Measurements from ENCODE around the gene PKP2. TPM values are rescaled to one million over a fixed set of nuclear protein-coding genes. Genes with fewer than 3 reads are reported as not detected.

The PKP2 gene
- total RNA-seq, 1 experiment from 2014 or later = 12.9 TPM

DNA sequence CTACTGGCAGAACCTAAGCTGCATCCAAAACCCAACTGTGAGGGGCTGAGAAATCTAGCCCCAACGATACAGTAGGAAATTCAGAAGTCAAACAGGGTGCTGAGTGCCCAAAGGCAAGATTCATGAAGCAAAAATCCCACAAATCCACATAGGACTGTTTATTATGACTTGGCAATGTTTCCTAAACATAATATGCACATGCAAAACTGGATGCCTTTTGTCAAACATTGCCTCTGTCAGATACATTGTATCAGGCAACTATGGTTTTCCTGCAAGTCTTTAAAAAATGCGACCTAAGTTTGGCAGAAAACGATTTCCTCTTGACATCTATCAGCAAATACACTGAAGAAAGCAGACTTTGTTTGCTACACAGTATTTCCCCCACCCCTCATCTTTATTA is 113.5 kb downstream of the PKP2 start:
- in situ Hi-C loops (cut with HindIII; ENCODE audit: low pct_unique_long_range_greater_than_20kb, low sequenced_read_pairs) = no loop called here
- no peak for DNase-seq (ENCODE audit: low read depth)

DNA sequence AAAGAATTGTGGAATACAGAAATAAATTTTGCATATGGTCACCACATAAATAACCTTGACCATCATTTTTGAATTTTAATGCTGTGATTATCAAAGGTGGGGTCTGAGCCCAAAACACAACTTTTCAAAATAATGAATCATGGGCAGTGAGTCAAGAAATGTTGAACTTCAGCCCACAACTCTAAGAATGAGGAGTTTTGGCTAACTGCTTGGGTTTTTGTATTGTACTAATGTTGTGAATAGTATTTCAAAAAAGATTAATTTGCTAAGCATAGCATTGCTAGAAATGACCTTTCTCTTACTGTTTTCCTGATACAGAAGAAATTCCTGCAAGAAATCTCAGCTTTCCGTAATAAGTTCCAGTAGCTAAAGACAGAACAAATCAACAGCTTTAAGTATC is 116.5 kb downstream of the PKP2 start:
- no peak for DNase-seq (ENCODE audit: low read depth)
- in situ Hi-C loops (cut with HindIII; ENCODE audit: low pct_unique_long_range_greater_than_20kb, low sequenced_read_pairs) = no loop called here

GRCh38 chr12:32777691-32778175 is 118.8 kb downstream of the PKP2 start:
- in situ Hi-C loops (cut with HindIII; ENCODE audit: low pct_unique_long_range_greater_than_20kb, low sequenced_read_pairs) = no loop called here
- DNase-seq (ENCODE audit: low read depth) = no peak

DNA sequence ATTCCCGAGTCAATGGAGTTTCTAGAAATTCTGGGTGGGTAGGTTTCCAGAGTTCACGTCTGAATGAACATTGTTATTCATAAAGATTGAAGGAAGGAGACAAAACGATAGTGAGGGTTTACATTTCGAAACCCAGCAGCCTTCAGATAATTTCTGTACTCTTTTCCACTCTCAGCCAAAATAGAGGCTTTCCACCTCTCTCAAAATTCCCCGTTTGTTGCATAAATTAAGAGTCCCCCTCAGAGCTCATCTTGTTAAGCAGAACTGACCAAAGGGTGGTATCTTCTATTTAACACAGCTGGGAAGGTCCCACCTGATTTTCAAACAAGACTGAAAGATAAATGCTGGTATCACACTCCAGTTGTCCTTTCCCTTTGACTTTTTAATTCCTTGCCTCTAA is 119.4 kb downstream of the PKP2 start:
- in situ Hi-C loops (cut with HindIII; ENCODE audit: low pct_unique_long_range_greater_than_20kb, low sequenced_read_pairs) = no loop called here
- DNase-seq (ENCODE audit: low read depth) = no peak

DNA sequence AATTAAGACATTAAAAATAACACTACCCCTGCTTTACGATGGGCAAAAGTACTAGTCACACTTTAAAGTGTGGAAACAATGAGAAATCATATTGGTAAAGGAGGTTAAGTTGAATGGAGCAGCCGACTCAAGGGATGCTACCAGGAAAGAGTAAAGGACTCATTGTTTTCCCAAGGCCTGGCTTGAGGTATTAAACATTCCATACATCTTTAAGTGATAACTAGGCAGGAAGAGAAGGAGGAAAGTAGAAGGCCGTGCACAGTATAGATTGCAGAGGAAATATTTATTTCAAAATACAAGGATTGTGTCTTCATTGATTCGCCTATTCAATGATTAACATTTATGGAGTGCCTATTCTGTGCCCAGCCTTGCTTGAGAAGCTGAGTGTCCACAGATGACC is 120.3 kb downstream of the PKP2 start:
- no peak for DNase-seq (ENCODE audit: low read depth)
- in situ Hi-C loops (cut with HindIII; ENCODE audit: low pct_unique_long_range_greater_than_20kb, low sequenced_read_pairs) = no loop called here

- in situ Hi-C loops (cut with HindIII; ENCODE audit: low pct_unique_long_range_greater_than_20kb, low sequenced_read_pairs) = no loop called here
- no peak for DNase-seq (ENCODE audit: low read depth)
Measured at GRCh38 chr12:32773691-32774090, 122.9 kb downstream of the PKP2 start.

DNA sequence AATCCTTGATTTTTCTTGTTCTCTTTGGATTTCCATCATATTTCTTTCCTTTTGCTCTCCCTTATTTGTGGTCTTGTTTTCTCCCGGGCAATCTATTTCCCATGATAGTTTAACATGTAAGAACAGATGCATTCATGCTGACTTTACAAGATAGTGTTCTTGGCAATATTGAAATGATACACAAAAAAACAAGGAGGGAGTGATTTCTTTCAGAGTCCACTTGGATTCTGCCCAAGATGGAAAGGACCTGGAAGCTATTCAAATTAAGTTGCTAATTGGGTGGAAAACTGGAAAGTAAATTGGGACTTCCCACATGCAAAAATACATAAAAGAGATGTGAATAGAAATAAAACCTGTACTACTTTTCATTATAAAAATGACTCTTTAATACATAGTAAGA is 126.4 kb downstream of the PKP2 start:
- DNase-seq (ENCODE audit: low read depth) = no peak
- in situ Hi-C loops (cut with HindIII; ENCODE audit: low pct_unique_long_range_greater_than_20kb, low sequenced_read_pairs) = no loop called here

GRCh38 chr12:32768518-32768917 is 128.1 kb downstream of the PKP2 start:
- in situ Hi-C loops (cut with HindIII; ENCODE audit: low pct_unique_long_range_greater_than_20kb, low sequenced_read_pairs) = no loop called here

GRCh38 chr12:32765906-32766305 is 130.7 kb downstream of the PKP2 start:
- in situ Hi-C loops (cut with HindIII; ENCODE audit: low pct_unique_long_range_greater_than_20kb, low sequenced_read_pairs) = no loop called here
- peak; percentile 50 for DNase-seq (ENCODE audit: low read depth)

More at GRCh38 chr12:32768518-32768917, 128.1 kb downstream of the PKP2 start:
- DNase-seq (ENCODE audit: low read depth) = no peak

DNA sequence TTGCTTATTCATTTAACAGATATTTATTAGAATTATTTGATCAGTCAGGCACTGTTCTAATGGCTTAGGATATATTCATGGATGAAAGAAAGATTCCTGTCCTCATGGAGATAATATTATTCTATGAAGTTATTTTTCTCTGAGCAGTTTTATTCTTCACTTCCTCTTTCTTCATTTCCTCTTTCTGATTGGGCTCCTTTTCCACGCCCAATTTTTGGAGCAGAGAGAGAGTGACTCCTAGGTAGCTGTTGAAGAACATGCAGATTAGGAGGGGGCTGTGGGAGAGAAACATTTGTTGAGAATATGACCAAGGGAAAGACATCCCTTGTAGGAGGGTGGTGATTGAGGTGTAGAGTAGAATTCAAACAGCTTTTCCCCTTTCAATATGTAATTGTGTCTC is 134.9 kb downstream of the PKP2 start:
- no peak for DNase-seq (ENCODE audit: low read depth)
- in situ Hi-C loops (cut with HindIII; ENCODE audit: low pct_unique_long_range_greater_than_20kb, low sequenced_read_pairs) = no loop called here

DNA sequence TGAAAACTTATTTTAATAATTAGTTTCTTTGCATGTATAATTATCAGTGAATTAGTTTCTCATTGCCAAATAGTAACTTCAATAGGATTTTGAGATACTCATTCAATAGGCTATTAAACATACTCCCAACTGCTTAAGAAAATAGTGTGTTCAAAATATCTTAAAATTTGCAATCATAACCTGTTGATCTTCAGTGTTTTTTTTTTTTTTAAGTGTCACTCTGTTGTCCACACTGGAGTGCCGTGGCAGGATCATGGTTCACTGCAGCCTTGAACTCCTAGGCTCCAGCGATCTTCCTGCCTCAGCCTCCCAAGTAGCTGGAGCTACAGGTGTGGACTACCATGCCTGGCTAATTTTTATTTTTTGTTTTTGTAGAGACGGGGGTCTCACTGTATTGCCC is 139.4 kb downstream of the PKP2 start:
- in situ Hi-C loops (cut with HindIII; ENCODE audit: low pct_unique_long_range_greater_than_20kb, low sequenced_read_pairs) = no loop called here
- DNase-seq (ENCODE audit: low read depth) = no peak

- in situ Hi-C loops (cut with HindIII; ENCODE audit: low pct_unique_long_range_greater_than_20kb, low sequenced_read_pairs) = no loop called here
- DNase-seq (ENCODE audit: low read depth) = no peak
Measured at GRCh38 chr12:32756476-32757066, 140.0 kb downstream of the PKP2 start.

DNA sequence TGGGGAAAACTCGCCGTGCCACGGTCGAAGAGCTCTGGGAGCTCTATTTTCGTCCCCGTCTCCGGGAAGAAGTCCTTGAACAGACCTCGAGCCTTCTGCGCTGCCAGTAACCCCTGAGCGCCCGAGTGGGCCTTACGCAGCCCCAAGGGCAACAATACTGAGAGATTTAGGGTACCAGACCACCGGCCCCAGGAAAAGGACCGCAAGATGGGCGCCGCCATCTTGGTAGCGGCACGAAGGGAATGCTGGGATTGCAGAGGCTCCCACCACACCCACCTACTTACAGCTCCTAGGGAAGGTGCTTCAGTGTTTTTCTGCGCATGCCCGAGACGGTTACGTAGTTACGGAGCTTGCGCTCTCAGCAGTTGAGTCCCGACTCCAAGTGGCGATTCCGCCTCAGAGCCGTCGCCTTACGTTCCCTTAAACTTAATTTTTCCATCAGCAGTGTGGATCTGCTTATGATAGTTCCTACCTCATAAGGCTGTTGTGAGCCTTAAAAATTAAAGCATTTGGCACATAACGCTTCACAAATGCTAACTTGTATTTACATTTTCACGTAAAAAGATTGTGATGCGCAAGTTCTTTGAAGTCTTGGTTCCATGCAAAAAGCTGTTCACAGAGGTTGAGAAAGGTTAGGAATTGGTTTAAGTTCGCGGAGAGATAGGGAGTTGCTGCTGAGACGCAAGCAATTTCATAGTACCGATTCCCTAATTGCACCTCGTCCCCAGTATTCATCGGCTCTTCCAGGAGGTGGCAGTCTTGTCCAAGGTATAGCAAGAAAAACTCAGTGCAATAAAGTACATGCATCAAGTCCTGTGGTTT is 140.7 kb downstream of the PKP2 start, which contains the start of gene YARS2:
YARS2 (minus strand) TSS at position 244 of the 822 bp plus-strand sequence; CDS start at position 221, 23 bp downstream.
- peak; percentile 84 for DNase-seq (ENCODE audit: low read depth)
- in situ Hi-C loops (cut with HindIII; ENCODE audit: low pct_unique_long_range_greater_than_20kb, low sequenced_read_pairs) = no loop called here

DNA sequence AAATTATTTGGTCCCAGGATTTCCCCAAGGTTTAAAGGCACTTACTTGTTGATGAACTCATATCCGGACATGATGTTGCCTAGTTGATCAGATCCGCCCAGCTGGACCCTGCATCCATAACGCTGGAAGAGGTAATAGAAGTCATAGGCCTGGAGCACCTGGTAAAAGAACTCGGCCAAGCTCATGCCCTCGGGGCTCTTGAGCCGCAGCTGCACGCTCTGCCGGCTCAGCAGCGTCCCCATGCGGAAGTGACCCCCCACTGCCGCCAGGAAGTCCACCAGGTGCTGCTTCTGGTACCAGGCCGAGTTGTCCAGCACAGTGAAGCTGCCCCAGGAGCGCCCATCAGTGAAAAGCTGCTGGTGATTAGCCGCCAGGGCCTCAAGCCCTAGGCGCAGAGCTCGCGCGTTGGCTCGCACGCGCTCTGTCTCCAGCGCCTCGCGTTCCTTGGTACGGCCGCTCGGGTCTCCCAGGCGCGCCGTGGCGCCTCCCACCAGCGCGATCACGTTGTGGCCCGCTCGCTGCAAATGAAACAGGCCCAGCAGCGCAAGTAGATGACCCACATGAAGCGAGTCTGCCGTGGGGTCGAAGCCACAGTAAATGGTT is 141.4 kb downstream of the PKP2 start:
- DNase-seq (ENCODE audit: low read depth) = peak; percentile 78
- in situ Hi-C loops (cut with HindIII; ENCODE audit: low pct_unique_long_range_greater_than_20kb, low sequenced_read_pairs) = no loop called here

DNA sequence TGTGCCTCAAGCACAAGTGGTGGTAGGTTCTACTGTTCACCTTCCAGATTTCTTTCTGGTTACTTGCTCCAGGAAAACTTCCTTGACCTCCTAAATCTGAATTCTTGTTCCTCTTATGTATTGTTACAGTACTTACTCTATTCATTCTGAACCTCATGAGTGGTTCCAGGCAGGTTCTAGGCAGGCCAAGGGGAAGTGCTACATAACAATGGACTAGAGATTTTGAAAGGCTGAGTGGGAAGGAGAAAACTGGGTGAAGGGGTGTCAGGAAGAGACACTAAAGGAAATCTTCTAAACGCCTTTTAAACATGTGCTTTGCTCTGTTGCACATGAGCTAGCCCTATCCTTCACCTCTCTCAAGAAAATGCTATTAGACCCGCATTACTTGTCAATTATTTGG is 142.5 kb downstream of the PKP2 start:
- DNase-seq (ENCODE audit: low read depth) = no peak
- in situ Hi-C loops (cut with HindIII; ENCODE audit: low pct_unique_long_range_greater_than_20kb, low sequenced_read_pairs) = no loop called here

DNA sequence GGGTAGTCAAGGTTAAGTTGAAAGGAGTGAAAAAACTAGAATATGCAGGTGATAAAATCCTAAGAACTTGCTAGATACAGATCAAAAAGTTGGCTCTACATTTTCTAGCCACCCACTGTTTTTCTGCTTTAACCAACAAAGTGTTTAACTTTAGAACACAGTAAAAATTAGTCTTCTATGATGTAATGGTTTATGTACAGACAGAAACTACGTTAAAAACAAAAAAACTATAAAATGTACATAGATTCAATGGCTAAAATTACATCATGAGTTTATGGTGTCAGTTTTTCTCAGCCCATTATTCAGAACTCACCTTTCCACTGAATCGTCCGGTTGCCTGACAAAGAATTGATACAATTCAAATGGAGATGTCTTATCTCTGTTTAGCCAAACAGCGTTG is 143.0 kb downstream of the PKP2 start:
- DNase-seq (ENCODE audit: low read depth) = no peak
- in situ Hi-C loops (cut with HindIII; ENCODE audit: low pct_unique_long_range_greater_than_20kb, low sequenced_read_pairs) = no loop called here

GRCh38 chr12:32743264-32743663 is 153.3 kb downstream of the PKP2 start:
- DNase-seq (ENCODE audit: low read depth) = no peak
- in situ Hi-C loops (cut with HindIII; ENCODE audit: low pct_unique_long_range_greater_than_20kb, low sequenced_read_pairs) = no loop called here

DNA sequence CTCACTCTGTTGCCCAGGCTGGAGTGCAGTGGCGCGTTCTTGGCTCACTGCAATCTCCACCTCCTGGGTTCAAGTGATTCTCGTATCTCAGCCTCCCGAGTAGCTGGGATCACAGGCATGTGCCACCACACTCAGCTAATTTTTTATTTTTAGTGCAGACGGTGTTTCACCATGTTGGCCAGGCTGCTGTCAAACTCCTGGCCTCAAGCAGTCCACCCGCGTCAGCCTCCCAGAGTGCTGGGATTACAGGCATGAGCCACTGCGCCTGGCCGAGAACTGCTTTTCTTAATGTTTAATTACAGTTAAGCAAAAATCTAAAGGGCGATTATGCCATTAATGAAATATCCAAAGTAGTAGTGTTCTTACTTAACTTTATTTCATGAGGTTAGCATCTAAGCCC is 154.4 kb downstream of the PKP2 start:
- no peak for DNase-seq (ENCODE audit: low read depth)
- in situ Hi-C loops (cut with HindIII; ENCODE audit: low pct_unique_long_range_greater_than_20kb, low sequenced_read_pairs) = no loop called here
